Activated CD8-positive, alpha-beta T cell treated with anti-CD3 and anti-CD28 coated beads for 36 hours (primary cell): ENCODE measurements around the gene PAXIP1. TPM values are rescaled to one million over a fixed set of nuclear protein-coding genes. Genes with fewer than 3 reads are reported as not detected.
A peak's percentile ranks its signal among the peaks of the same experiment; 100 is the strongest.
"Not testable (repeated sequence)": the region's sequence is repeated elsewhere in the genome, so short reads cannot be mapped to it uniquely, and the experiment has no call there.

ENCODE experiments used
- ATAC-seq: fragments of 200-7000 bp; cut with Tn5 transposase; one replicate; pipeline ENCODE4 v1.10.0; 2021; ENCODE audit warnings: mild to moderate bottlenecking, moderate library complexity
- CTCF ChIA-PET: fragments of 350-600 bp; sonication (Branson Sonifier 250); formaldehyde crosslinking; loops from one replicate; lab custom pipeline; 2021; ENCODE audit warnings: antibody characterized with exemption; lab: Charles Lee
- POLR2A ChIA-PET: fragments of 350-600 bp; sonication (Branson Sonifier 250); formaldehyde crosslinking; loops from one replicate; lab custom pipeline; 2021; ENCODE audit warnings: antibody characterized with exemption; lab: Charles Lee
- DNase-seq: peaks from one replicate; pipeline ENCODE4 v3.0.0-alpha.2; 2020
- H3K27ac Mint-ChIP-seq: one replicate; pipeline ENCODE4 v1.8.0; 2021; ENCODE audit warnings: mild to moderate bottlenecking, mixed read lengths
- H3K27me3 Mint-ChIP-seq: one replicate; pipeline ENCODE4 v1.8.0; 2021; ENCODE audit warnings: mixed read lengths
- H3K36me3 Mint-ChIP-seq: one replicate; pipeline ENCODE4 v1.8.0; 2021; ENCODE audit warnings: low read depth, mixed read lengths
- H3K4me1 Mint-ChIP-seq: one replicate; pipeline ENCODE4 v1.8.0; 2021; ENCODE audit warnings: low read depth, mixed read lengths
- H3K4me3 Mint-ChIP-seq: one replicate; pipeline ENCODE4 v1.8.0; 2021; ENCODE audit warnings: mild to moderate bottlenecking, moderate library complexity, mixed read lengths
- H3K9me3 Mint-ChIP-seq: one replicate; pipeline ENCODE4 v1.8.0; 2021; ENCODE audit warnings: mixed read lengths
- CTCF ChIP-seq: fragments of 200-600 bp; IDR thresholded peaks from one replicate; pipeline ENCODE4 v1.8.0; 2022; ENCODE audit warnings: antibody characterized with exemption, mild to moderate bottlenecking
- intact Hi-C: fragments of 100-400 bp; cut with micrococcal nuclease; formaldehyde crosslinking; loops from one replicate; pipeline ENCODE4 v1.10.0; 2022
- total RNA-seq, 2 experiments: library from RNA; stranded (reverse); gene quantifications; one replicate each; pipeline ENCODE4 v1.2.3, GENCODE V29; 2021

The PAXIP1 gene
- total RNA-seq, 2 experiments from 2014 or later, result 20.5 to 23.9 TPM

- intact Hi-C loops, result no loop called here
- peaks cover 35% of the 10 kb centered on the region for H3K36me3 Mint-ChIP-seq
- peaks cover 10% of the 10 kb centered on the region for H3K9me3 Mint-ChIP-seq
- no peak for TF ChIP-seq CTCF
- CTCF ChIA-PET, result interaction anchor here (0.7 to 1.0 kb wide), 2 partner anchors 21 to 76 kb away, joined by 3 to 6 read pairs; no protein-coding TSS in a partner anchor
- H3K4me1 Mint-ChIP-seq, result peaks cover 24% of the 10 kb centered on the region
- H3K4me3 Mint-ChIP-seq, result no peak overlapping the region
- ATAC-seq (no peak), DNase-seq (no peak)
- POLR2A ChIA-PET, result interaction anchor here (1.4 kb wide), 1 partner anchor 12 kb away, joined by 4 read pairs; no protein-coding TSS in a partner anchor
- no peak overlapping the region for H3K27ac Mint-ChIP-seq
- no peaks in the 10 kb centered on the region for H3K27me3 Mint-ChIP-seq
Measured at GRCh38 chr7:154931906-154932305, 71.0 kb downstream of the PAXIP1 start.

- no peak for TF ChIP-seq CTCF
- intact Hi-C loops, result loop anchor here (5.0 to 10.0 kb wide), 4 partner anchors 78 to 433 kb away; partner anchors contain the start of gene INSIG1
- H3K27me3 Mint-ChIP-seq, result no peaks in the 10 kb centered on the region
- ChIA-PET CTCF (interaction anchor here (2.1 to 4.6 kb wide), 3 partner anchors 16 to 30 kb away, joined by 11 to 155 read pairs (median 77); no protein-coding TSS in a partner anchor), POLR2A (interaction anchor here (0.5 to 2.1 kb wide), 4 partner anchors 8 to 370 kb away, joined by 3 to 7 read pairs (median 4); no protein-coding TSS in a partner anchor)
- DNase-seq (peak; percentile 15), ATAC-seq (no peak)
- H3K9me3 Mint-ChIP-seq, result peaks cover 4% of the 10 kb centered on the region
- H3K4me3 Mint-ChIP-seq, result peak overlapping the region; percentile 83
- peaks cover 20% of the 10 kb centered on the region for H3K4me1 Mint-ChIP-seq
- peak overlapping the region; percentile 99 for H3K27ac Mint-ChIP-seq
- H3K36me3 Mint-ChIP-seq, result peaks cover 17% of the 10 kb centered on the region
Measured at GRCh38 chr7:154929006-154929726, 73.8 kb downstream of the PAXIP1 start.

GRCh38 chr7:154928136-154929005, 74.6 kb downstream of the PAXIP1 start:
- H3K4me1 Mint-ChIP-seq, result peaks cover 20% of the 10 kb centered on the region
- intact Hi-C loops, result loop anchor here (5.0 to 10.0 kb wide), 4 partner anchors 79 to 434 kb away; partner anchors contain the start of gene INSIG1
- ChIA-PET CTCF (interaction anchor here (0.7 to 4.6 kb wide), 28 partner anchors 10 to 675 kb away, joined by 3 to 155 read pairs (median 6); no protein-coding TSS in a partner anchor), POLR2A (interaction anchor here (0.6 to 2.1 kb wide), 9 partner anchors 14 to 371 kb away, joined by 3 to 9 read pairs (median 3); partner anchors contain the start of gene INSIG1)
- peak; percentile 45 for DNase-seq
- no peak for TF ChIP-seq CTCF
- H3K36me3 Mint-ChIP-seq, result peaks cover 11% of the 10 kb centered on the region
- no peaks in the 10 kb centered on the region for H3K27me3 Mint-ChIP-seq
- no peaks in the 10 kb centered on the region for H3K9me3 Mint-ChIP-seq
- peak; percentile 81 for ATAC-seq
- H3K27ac Mint-ChIP-seq, result peak overlapping the region; percentile 99
- H3K4me3 Mint-ChIP-seq, result peak overlapping the region; percentile 83

- ChIA-PET POLR2A (interaction anchor here (0.6 to 2.1 kb wide), 9 partner anchors 12 to 371 kb away, joined by 3 to 9 read pairs (median 4); partner anchors contain the start of gene INSIG1), CTCF (interaction anchor here (0.6 to 4.6 kb wide), 56 partner anchors 9 to 676 kb away, joined by 3 to 155 read pairs (median 4); no protein-coding TSS in a partner anchor)
- peak; percentile 94 for DNase-seq
- Mint-ChIP-seq H3K4me1 (peaks cover 20% of the 10 kb centered on the region), H3K36me3 (peaks cover 5% of the 10 kb centered on the region), H3K9me3 (no peaks in the 10 kb centered on the region), H3K4me3 (peak overlapping the region; percentile 83), H3K27me3 (no peaks in the 10 kb centered on the region), H3K27ac (peak overlapping the region; percentile 99)
- peak; percentile 67 for ATAC-seq
- intact Hi-C loops, result loop anchor here (5.0 to 10.0 kb wide), 4 partner anchors 80 to 435 kb away; partner anchors contain the start of gene INSIG1
- TF ChIP-seq CTCF, result peak; percentile 87
Measured at GRCh38 chr7:154927624-154928125, 75.2 kb downstream of the PAXIP1 start.

GRCh38 chr7:154922472-154922871, 80.5 kb downstream of the PAXIP1 start:
- H3K4me3 Mint-ChIP-seq, ATAC-seq, H3K27ac Mint-ChIP-seq, H3K4me1 Mint-ChIP-seq, H3K36me3 Mint-ChIP-seq, DNase-seq, H3K9me3 Mint-ChIP-seq, H3K27me3 Mint-ChIP-seq, POLR2A ChIA-PET: not testable (repeated sequence)
- CTCF ChIA-PET, result interaction anchor here (1.4 to 3.5 kb wide), 3 partner anchors 9 to 30 kb away, joined by 4 to 22 read pairs (median 19); no protein-coding TSS in a partner anchor
- intact Hi-C loops, result loop anchor here (10.0 kb wide), 1 partner anchor 282 kb away; no protein-coding TSS in a partner anchor
